CD4-positive, alpha-beta memory T cell (primary cell): ENCODE measurements around the gene CYB5R4. TPM values are rescaled to one million over a fixed set of nuclear protein-coding genes. Genes with fewer than 3 reads are reported as not detected.

Experiments used
- polyA plus RNA-seq, 2 donors: library from polyadenylated mRNA; unstranded; fragments of 300-500 nt; fragmentation: Illumina TruSeq; gene quantifications; one replicate each; pipeline ENCODE4 v1.2.3, GENCODE V29; 2021
- total RNA-seq, 2 experiments: library from RNA; stranded (reverse); gene quantifications; one replicate each; pipeline ENCODE4 v1.2.3, GENCODE V29; 2021

Gene CYB5R4
- total and polyA plus RNA-seq, 4 experiments from 2014 or later = 24.0 to 45.2 (median 29.1) TPM

Other genes starting within 250 kb of the CYB5R4 start
- not detected for gene SNAP91, start 150.6 kb upstream of the CYB5R4 start, total RNA-seq
- not detected for gene SNAP91, start 150.6 kb upstream of the CYB5R4 start, polyA plus RNA-seq
- not detected for gene RIPPLY2, start 6.3 kb upstream of the CYB5R4 start, total RNA-seq
- not detected for gene RIPPLY2, start 6.3 kb upstream of the CYB5R4 start, polyA plus RNA-seq
- not detected for gene MRAP2, start 174.1 kb downstream of the CYB5R4 start, total RNA-seq
- gene MRAP2, start 174.1 kb downstream of the CYB5R4 start, polyA plus RNA-seq = not detected